Measurements from ENCODE around the gene FBXO7.
A peak's percentile ranks its signal among the peaks of the same experiment; 100 is the strongest.

The FBXO7 gene

GRCh38 chr22:32517921-32518320 is 43.3 kb downstream of the FBXO7 start:
- H3K9me3 ChIP-seq (ENCODE audit: insufficient read depth, low read length, severe bottlenecking): no peaks in the 10 kb centered on the region
- H3K27ac ChIP-seq (ENCODE audit: low read length): no peak overlapping the region
- H3K36me3 ChIP-seq (ENCODE audit: insufficient read depth, low read length): no peaks in the 10 kb centered on the region
- no peak overlapping the region for H3K9ac ChIP-seq (ENCODE audit: low read depth, low read length)
- no peaks in the 10 kb centered on the region for H3K4me1 ChIP-seq (ENCODE audit: insufficient read depth, low read length)
- no peak overlapping the region for H3K4me3 ChIP-seq (ENCODE audit: low read depth in 1 of 2, low read length in 2 of 2)
- H3K27me3 ChIP-seq (ENCODE audit: insufficient read depth, low read length, poor library complexity): no peaks in the 10 kb centered on the region
- H4K20me1 ChIP-seq (ENCODE audit: insufficient read depth, low read length): no peaks in the 10 kb centered on the region
- H2AFZ ChIP-seq (ENCODE audit: low read depth, low read length): no peak overlapping the region
- DNase-seq (no peak), ATAC-seq (ENCODE audit: insufficient read depth, low read depth) (no peak)
- TF ChIP-seq, protein P1, sequence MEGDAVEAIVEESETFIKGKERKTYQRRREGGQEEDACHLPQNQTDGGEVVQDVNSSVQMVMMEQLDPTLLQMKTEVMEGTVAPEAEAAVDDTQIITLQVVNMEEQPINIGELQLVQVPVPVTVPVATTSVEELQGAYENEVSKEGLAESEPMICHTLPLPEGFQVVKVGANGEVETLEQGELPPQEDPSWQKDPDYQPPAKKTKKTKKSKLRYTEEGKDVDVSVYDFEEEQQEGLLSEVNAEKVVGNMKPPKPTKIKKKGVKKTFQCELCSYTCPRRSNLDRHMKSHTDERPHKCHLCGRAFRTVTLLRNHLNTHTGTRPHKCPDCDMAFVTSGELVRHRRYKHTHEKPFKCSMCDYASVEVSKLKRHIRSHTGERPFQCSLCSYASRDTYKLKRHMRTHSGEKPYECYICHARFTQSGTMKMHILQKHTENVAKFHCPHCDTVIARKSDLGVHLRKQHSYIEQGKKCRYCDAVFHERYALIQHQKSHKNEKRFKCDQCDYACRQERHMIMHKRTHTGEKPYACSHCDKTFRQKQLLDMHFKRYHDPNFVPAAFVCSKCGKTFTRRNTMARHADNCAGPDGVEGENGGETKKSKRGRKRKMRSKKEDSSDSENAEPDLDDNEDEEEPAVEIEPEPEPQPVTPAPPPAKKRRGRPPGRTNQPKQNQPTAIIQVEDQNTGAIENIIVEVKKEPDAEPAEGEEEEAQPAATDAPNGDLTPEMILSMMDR (IDR thresholded peaks at IDR 0.05; ENCODE audit: borderline replicate concordance, extremely low read depth, low read length, poor library complexity, severe bottlenecking): no peak
- no peak for TF ChIP-seq EZH2 (IDR thresholded peaks at IDR 0.05; ENCODE audit: borderline replicate concordance, low read depth, low read length, severe bottlenecking)
- no peaks in the 10 kb centered on the region for H3K79me2 ChIP-seq (ENCODE audit: insufficient read depth, low read length)
- H3K4me2 ChIP-seq (ENCODE audit: insufficient read depth, low read length): no peak overlapping the region

DNA sequence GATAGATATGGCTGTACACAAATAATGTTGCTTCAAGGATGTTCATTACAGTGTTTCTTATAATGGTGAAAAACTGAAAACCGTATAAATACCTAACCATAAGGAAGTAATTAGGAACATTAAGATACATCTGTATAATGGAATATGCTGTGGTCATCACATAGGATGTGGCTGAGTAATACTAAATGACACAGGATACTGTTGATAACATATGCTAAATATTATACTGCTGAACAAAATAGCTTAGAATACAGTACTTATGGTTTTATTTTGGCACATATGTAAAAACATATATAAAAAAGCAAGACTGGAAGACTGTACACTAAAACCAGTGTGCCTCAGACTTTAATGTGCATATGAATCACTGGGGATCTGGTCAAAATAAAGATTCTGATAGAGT is 43.8 kb downstream of the FBXO7 start:
- Histone ChIP-seq H3K9me3 (ENCODE audit: insufficient read depth, low read length, severe bottlenecking) (no peaks in the 10 kb centered on the region), H3K9ac (ENCODE audit: low read depth, low read length) (no peak overlapping the region), H3K27me3 (ENCODE audit: insufficient read depth, low read length, poor library complexity) (no peaks in the 10 kb centered on the region), H3K4me2 (ENCODE audit: insufficient read depth, low read length) (no peak overlapping the region), H3K4me3 (ENCODE audit: low read depth in 1 of 2, low read length in 2 of 2) (no peak overlapping the region), H3K79me2 (ENCODE audit: insufficient read depth, low read length) (no peaks in the 10 kb centered on the region), H3K27ac (ENCODE audit: low read length) (no peak overlapping the region), H3K4me1 (ENCODE audit: insufficient read depth, low read length) (no peaks in the 10 kb centered on the region), H3K36me3 (ENCODE audit: insufficient read depth, low read length) (no peaks in the 10 kb centered on the region), H2AFZ (ENCODE audit: low read depth, low read length) (no peak overlapping the region), H4K20me1 (ENCODE audit: insufficient read depth, low read length) (no peaks in the 10 kb centered on the region)
- ATAC-seq (ENCODE audit: insufficient read depth, low read depth): no peak
- DNase-seq: no peak
- no peak for TF ChIP-seq EZH2 (IDR thresholded peaks at IDR 0.05; ENCODE audit: borderline replicate concordance, low read depth, low read length, severe bottlenecking)
- TF ChIP-seq, protein P1 (IDR thresholded peaks at IDR 0.05; ENCODE audit: borderline replicate concordance, extremely low read depth, low read length, poor library complexity, severe bottlenecking): no peak

DNA sequence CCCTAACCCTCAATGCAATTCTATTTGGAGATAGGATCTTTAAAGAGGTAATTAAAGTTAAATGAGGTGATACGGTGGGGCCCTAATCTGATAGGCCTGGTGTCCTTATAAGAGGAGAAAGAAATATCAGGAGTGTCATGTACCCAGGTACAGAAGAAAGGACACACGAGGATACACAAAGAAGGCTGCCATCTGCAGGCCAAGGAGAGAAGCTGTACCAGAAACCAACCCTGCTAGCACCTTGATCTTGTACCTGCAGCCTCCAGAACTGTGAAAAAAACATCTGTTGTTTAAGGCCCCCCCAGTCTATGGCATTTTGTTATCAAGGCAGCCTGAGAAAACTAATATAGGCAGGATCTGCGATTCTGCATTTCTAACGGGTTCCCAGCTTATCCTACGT is 44.2 kb downstream of the FBXO7 start:
- no peak overlapping the region for H3K27ac ChIP-seq (ENCODE audit: low read length)
- no peak overlapping the region for H2AFZ ChIP-seq (ENCODE audit: low read depth, low read length)
- ATAC-seq (ENCODE audit: insufficient read depth, low read depth): no peak
- no peak overlapping the region for H3K4me2 ChIP-seq (ENCODE audit: insufficient read depth, low read length)
- H3K27me3 ChIP-seq (ENCODE audit: insufficient read depth, low read length, poor library complexity): no peaks in the 10 kb centered on the region
- no peaks in the 10 kb centered on the region for H3K79me2 ChIP-seq (ENCODE audit: insufficient read depth, low read length)
- TF ChIP-seq EZH2 (IDR thresholded peaks at IDR 0.05; ENCODE audit: borderline replicate concordance, low read depth, low read length, severe bottlenecking): no peak
- TF ChIP-seq, protein P1 (IDR thresholded peaks at IDR 0.05; ENCODE audit: borderline replicate concordance, extremely low read depth, low read length, poor library complexity, severe bottlenecking): peak; percentile 59
- no peak overlapping the region for H3K9ac ChIP-seq (ENCODE audit: low read depth, low read length)
- no peaks in the 10 kb centered on the region for H3K4me1 ChIP-seq (ENCODE audit: insufficient read depth, low read length)
- no peaks in the 10 kb centered on the region for H4K20me1 ChIP-seq (ENCODE audit: insufficient read depth, low read length)
- no peak overlapping the region for H3K4me3 ChIP-seq (ENCODE audit: low read depth in 1 of 2, low read length in 2 of 2)
- no peak for DNase-seq
- no peaks in the 10 kb centered on the region for H3K36me3 ChIP-seq (ENCODE audit: insufficient read depth, low read length)
- H3K9me3 ChIP-seq (ENCODE audit: insufficient read depth, low read length, severe bottlenecking): no peaks in the 10 kb centered on the region

DNA sequence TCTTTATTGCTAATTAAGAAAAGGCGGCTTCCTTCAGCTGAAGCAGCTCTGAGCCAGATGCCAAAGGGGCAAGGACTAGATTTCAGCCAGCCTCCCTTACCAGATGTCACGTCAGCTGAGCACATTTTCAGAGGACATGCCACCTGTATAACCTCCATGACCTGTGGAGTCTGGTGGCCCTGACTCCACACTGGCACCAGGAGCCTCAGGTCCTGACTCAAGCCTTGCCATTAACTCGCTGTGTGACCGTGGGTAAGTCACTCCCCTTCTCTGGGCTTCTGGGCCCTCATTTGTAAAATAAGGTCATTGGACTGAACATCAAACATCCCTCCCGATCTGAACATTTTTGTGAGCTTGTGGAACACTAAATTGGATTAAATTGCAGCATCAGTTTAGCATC is 46.0 kb downstream of the FBXO7 start:
- Histone ChIP-seq H3K27ac (ENCODE audit: low read length) (no peak overlapping the region), H3K9ac (ENCODE audit: low read depth, low read length) (no peak overlapping the region), H3K79me2 (ENCODE audit: insufficient read depth, low read length) (no peaks in the 10 kb centered on the region), H3K4me3 (ENCODE audit: low read depth in 1 of 2, low read length in 2 of 2) (no peak overlapping the region), H3K9me3 (ENCODE audit: insufficient read depth, low read length, severe bottlenecking) (no peaks in the 10 kb centered on the region), H3K36me3 (ENCODE audit: insufficient read depth, low read length) (no peaks in the 10 kb centered on the region), H2AFZ (ENCODE audit: low read depth, low read length) (no peak overlapping the region), H3K4me1 (ENCODE audit: insufficient read depth, low read length) (no peaks in the 10 kb centered on the region), H3K27me3 (ENCODE audit: insufficient read depth, low read length, poor library complexity) (no peaks in the 10 kb centered on the region), H3K4me2 (ENCODE audit: insufficient read depth, low read length) (no peak overlapping the region), H4K20me1 (ENCODE audit: insufficient read depth, low read length) (no peaks in the 10 kb centered on the region)
- TF ChIP-seq, protein P1 (IDR thresholded peaks at IDR 0.05; ENCODE audit: borderline replicate concordance, extremely low read depth, low read length, poor library complexity, severe bottlenecking): no peak
- no peak for TF ChIP-seq EZH2 (IDR thresholded peaks at IDR 0.05; ENCODE audit: borderline replicate concordance, low read depth, low read length, severe bottlenecking)
- ATAC-seq (ENCODE audit: insufficient read depth, low read depth): no peak
- DNase-seq: no peak
